ENCODE measurements around the gene SNCA.

SNCA gene

DNA sequence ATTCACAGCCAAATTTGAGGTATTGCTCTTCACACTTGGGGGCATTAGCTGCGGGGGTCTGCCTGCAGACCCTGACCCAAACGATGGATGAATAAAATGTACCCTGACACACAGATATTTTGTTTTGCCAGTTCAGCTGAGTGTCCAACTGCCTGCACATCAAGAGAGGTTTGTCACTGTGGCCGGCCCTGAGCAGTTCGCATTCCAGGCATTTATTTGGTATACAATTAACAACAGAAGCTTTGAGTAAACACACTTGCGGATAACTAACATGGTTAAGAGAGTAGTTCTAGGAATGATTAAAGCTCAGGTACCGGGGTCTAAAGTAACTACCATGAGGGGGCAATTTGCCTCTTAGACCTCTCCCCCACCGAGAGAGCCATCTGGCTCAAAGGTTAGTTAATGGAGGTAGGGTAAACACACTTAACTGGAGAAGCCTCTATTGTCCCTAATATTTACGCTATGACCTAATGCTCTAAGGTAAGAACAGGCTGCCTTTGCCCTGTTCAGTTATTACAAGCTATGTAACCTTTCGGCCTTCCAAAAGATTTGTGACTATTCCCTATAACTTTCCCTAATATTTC is 162.0 kb downstream of the SNCA start (continued):
- TF ChIP-seq, protein P1, sequence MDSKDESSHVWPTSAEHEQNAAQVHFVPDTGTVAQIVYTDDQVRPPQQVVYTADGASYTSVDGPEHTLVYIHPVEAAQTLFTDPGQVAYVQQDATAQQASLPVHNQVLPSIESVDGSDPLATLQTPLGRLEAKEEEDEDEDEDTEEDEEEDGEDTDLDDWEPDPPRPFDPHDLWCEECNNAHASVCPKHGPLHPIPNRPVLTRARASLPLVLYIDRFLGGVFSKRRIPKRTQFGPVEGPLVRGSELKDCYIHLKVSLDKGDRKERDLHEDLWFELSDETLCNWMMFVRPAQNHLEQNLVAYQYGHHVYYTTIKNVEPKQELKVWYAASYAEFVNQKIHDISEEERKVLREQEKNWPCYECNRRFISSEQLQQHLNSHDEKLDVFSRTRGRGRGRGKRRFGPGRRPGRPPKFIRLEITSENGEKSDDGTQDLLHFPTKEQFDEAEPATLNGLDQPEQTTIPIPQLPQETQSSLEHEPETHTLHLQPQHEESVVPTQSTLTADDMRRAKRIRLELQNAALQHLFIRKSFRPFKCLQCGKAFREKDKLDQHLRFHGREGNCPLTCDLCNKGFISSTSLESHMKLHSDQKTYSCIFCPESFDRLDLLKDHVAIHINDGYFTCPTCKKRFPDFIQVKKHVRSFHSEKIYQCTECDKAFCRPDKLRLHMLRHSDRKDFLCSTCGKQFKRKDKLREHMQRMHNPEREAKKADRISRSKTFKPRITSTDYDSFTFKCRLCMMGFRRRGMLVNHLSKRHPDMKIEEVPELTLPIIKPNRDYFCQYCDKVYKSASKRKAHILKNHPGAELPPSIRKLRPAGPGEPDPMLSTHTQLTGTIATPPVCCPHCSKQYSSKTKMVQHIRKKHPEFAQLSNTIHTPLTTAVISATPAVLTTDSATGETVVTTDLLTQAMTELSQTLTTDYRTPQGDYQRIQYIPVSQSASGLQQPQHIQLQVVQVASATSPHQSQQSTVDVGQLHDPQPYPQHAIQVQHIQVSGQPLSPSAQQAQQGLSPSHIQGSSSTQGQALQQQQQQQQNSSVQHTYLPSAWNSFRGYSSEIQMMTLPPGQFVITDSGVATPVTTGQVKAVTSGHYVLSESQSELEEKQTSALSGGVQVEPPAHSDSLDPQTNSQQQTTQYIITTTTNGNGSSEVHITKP (tag by site-specific recombination; IDR thresholded peaks at IDR 0.05), result no peak
- TF ChIP-seq, protein P2, sequence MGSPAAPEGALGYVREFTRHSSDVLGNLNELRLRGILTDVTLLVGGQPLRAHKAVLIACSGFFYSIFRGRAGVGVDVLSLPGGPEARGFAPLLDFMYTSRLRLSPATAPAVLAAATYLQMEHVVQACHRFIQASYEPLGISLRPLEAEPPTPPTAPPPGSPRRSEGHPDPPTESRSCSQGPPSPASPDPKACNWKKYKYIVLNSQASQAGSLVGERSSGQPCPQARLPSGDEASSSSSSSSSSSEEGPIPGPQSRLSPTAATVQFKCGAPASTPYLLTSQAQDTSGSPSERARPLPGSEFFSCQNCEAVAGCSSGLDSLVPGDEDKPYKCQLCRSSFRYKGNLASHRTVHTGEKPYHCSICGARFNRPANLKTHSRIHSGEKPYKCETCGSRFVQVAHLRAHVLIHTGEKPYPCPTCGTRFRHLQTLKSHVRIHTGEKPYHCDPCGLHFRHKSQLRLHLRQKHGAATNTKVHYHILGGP (tag by site-specific recombination; IDR thresholded peaks at IDR 0.05), result no peak
- TF ChIP-seq ZNF266 (tag by site-specific recombination; IDR thresholded peaks at IDR 0.05; ENCODE audit: low read depth) (no peak), RBAK (tag by site-specific recombination; IDR thresholded peaks at IDR 0.05) (no peak)

Measured in HEK293 (cell line).